IMR-90 (cell line): Measurements from ENCODE around the gene HIKESHI. TPM values are rescaled to one million over a fixed set of nuclear protein-coding genes. Genes with fewer than 3 reads are reported as not detected.

Experiments
- ATAC-seq: fragments of 200-7000 bp; cut with Tn5 transposase; 2 replicates; pipeline ENCODE4 v1.9.1; 2020; ENCODE audit warnings: low read depth, mild to moderate bottlenecking, moderate library complexity
- BruUV-seq: library from RNA; stranded (reverse); fragments of 400-500 nt; replicated peaks from 2 replicates; lab custom pipeline; 2021; lab: Mats Ljungman, UMichigan
- CTCF ChIA-PET: fragments of 300-600 bp; formaldehyde crosslinking; extraction: SDS; loops from one replicate; lab custom pipeline; 2021; ENCODE audit warnings: antibody characterized with exemption; lab: Yijun Ruan, JAX
- POLR2A ChIA-PET: fragments of 300-600 bp; sonication (Branson Sonifier 250); formaldehyde crosslinking; loops from one replicate; lab custom pipeline; 2022; ENCODE audit warnings: antibody characterized with exemption; ENCODE audit not compliant: unreplicated experiment; lab: Charles Lee
- DNase-seq: peaks from one replicate; pipeline ENCODE4 v3.0.0; 2013
- H2AFZ ChIP-seq: replicated peaks from 2 replicates; pipeline ENCODE3; 2013; ENCODE audit warnings: low read length, mild to moderate bottlenecking; ENCODE audit not compliant: poor library complexity
- H2AK5ac ChIP-seq: 2 replicates; pipeline ENCODE4 v1.6.1; 2013; ENCODE audit warnings: low read depth, low read length, inconsistent platforms
- H2AK9ac ChIP-seq: replicated peaks from 2 replicates; pipeline ENCODE3; 2013; ENCODE audit warnings: mild to moderate bottlenecking, low read depth, low read length, moderate library complexity; ENCODE audit not compliant: poor library complexity
- H2BK120ac ChIP-seq: 2 replicates; pipeline ENCODE4 v1.6.1; 2013; ENCODE audit warnings: low read depth, low read length, inconsistent platforms
- H2BK15ac ChIP-seq: 3 replicates; pipeline ENCODE4 v1.6.1; 2013; ENCODE audit warnings: low read depth, low read length, inconsistent platforms
- H2BK20ac ChIP-seq: 2 replicates; pipeline ENCODE4 v1.6.1; 2013; ENCODE audit warnings: low read depth, mild to moderate bottlenecking, inconsistent platforms, low read length, moderate library complexity
- H2BK5ac ChIP-seq: 2 replicates; pipeline ENCODE4 v1.6.1; 2013; ENCODE audit warnings: mild to moderate bottlenecking, low read depth, low read length, inconsistent platforms; ENCODE audit not compliant: poor library complexity, severe bottlenecking
- H3K14ac ChIP-seq: replicated peaks from 2 replicates; pipeline ENCODE4 v1.6.1; 2013; ENCODE audit warnings: low read depth, low read length, inconsistent platforms
- H3K18ac ChIP-seq: 2 replicates; pipeline ENCODE4 v1.6.1; 2013; ENCODE audit warnings: low read depth, low read length, control low read depth
- H3K23ac ChIP-seq: 2 replicates; pipeline ENCODE4 v1.6.1; 2013; ENCODE audit warnings: low read depth, low read length, inconsistent platforms
- H3K27ac ChIP-seq: 2 replicates; pipeline ENCODE4 v1.5.1; 2013; ENCODE audit warnings: mild to moderate bottlenecking, control low read depth, low read length; ENCODE audit not compliant: insufficient read depth
- H3K27me3 ChIP-seq: 2 replicates; pipeline ENCODE4 v1.6.1; 2013; ENCODE audit warnings: low read length; ENCODE audit not compliant: control insufficient read depth, insufficient read depth
- H3K36me3 ChIP-seq: 2 replicates; pipeline ENCODE4 v1.6.1; 2013; ENCODE audit warnings: low read length, mixed read lengths; ENCODE audit not compliant: control insufficient read depth, insufficient read depth
- H3K4ac ChIP-seq: 2 replicates; pipeline ENCODE4 v1.6.1; 2013; ENCODE audit warnings: low read depth, low read length, inconsistent platforms
- H3K4me1 ChIP-seq: 2 replicates; pipeline ENCODE4 v1.6.1; 2013; ENCODE audit warnings: low read length, mixed read lengths; ENCODE audit not compliant: control insufficient read depth, insufficient read depth
- H3K4me2 ChIP-seq: 2 replicates; pipeline ENCODE4 v1.6.1; 2013; ENCODE audit warnings: low read depth, mild to moderate bottlenecking, control low read depth, low read length, moderate library complexity
- H3K4me3 ChIP-seq: 2 replicates; pipeline ENCODE4 v1.5.1; 2013; ENCODE audit warnings: low read depth, mild to moderate bottlenecking, control low read depth, low read length, moderate library complexity; ENCODE audit not compliant: insufficient read depth
- H3K56ac ChIP-seq: 2 replicates; pipeline ENCODE4 v1.6.1; 2013; ENCODE audit warnings: low read length, inconsistent platforms; ENCODE audit not compliant: insufficient read depth; ENCODE audit errors: extremely low read depth
- H3K79me1 ChIP-seq, 2 experiments: 2 replicates each; pipeline ENCODE4 v1.6.1; 2013; ENCODE audit warnings: low read length in 2 of 2, inconsistent platforms in 1 of 2, low read depth in 1 of 2
- H3K9ac ChIP-seq: 2 replicates; pipeline ENCODE4 v1.6.1; 2013; ENCODE audit warnings: low read depth, low read length, control low read depth
- H3K9me1 ChIP-seq: 2 replicates; pipeline ENCODE4 v1.6.1; 2013; ENCODE audit warnings: low read length, inconsistent platforms; ENCODE audit not compliant: insufficient read depth
- H3K9me3 ChIP-seq: 2 replicates; pipeline ENCODE4 v1.6.1; 2013; ENCODE audit warnings: low read length; ENCODE audit not compliant: control insufficient read depth, insufficient read depth
- H4K20me1 ChIP-seq: 2 replicates; pipeline ENCODE4 v1.6.1; 2013; ENCODE audit warnings: low read length, inconsistent platforms; ENCODE audit not compliant: insufficient read depth
- H4K5ac ChIP-seq: 2 replicates; pipeline ENCODE4 v1.6.1; 2013; ENCODE audit warnings: mild to moderate bottlenecking, low read depth, low read length, control low read depth
- H4K8ac ChIP-seq, 2 experiments: 2 replicates each; pipeline ENCODE4 v1.6.1; 2013; ENCODE audit warnings: low read depth in 2 of 2, low read length in 2 of 2, control low read depth in 1 of 2, inconsistent platforms in 1 of 2
- H4K91ac ChIP-seq: 2 replicates; pipeline ENCODE4 v1.6.1; 2013; ENCODE audit warnings: low read depth, low read length, inconsistent platforms; ENCODE audit not compliant: insufficient read depth
- BHLHE40 ChIP-seq: fragments of 150-350 bp; IDR thresholded peaks from 2 replicates; pipeline ENCODE4 v1.6.1; 2016; ENCODE audit warnings: mild to moderate bottlenecking, low read depth, low read length
- CEBPB ChIP-seq: IDR thresholded peaks from 2 replicates; pipeline ENCODE4 v1.6.1; 2012; ENCODE audit warnings: low read depth, low read length, improper control_type of control experiment
- CHD1 ChIP-seq: IDR thresholded peaks from 2 replicates; pipeline ENCODE4 v1.6.1; 2012; ENCODE audit warnings: low read depth, low read length, improper control_type of control experiment
- MAZ ChIP-seq: IDR thresholded peaks from 2 replicates; pipeline ENCODE4 v1.6.1; 2012; ENCODE audit warnings: low read depth, mild to moderate bottlenecking, low read length, improper control_type of control experiment, moderate library complexity, borderline replicate concordance
- POLR2A ChIP-seq: IDR thresholded peaks from 2 replicates; pipeline ENCODE4 v1.6.1; 2012; ENCODE audit warnings: mild to moderate bottlenecking, low read depth, low read length
- whole genome bisulfite sequencing, 2 experiments: methylation state at CpG; one replicate each; pipeline versions ENCODE4 v1.1.5 to v1.1.7; 2013; ENCODE audit warnings: missing lambda C conversion rate in 2 of 2; ENCODE audit not compliant: insufficient read length in 1 of 2; ENCODE audit errors: extremely low coverage in 2 of 2; 5-methylcytosine and 5-hydroxymethylcytosine counted together
- dilution Hi-C: fragments of 300-500 bp; cut with HindIII; formaldehyde crosslinking; loops from one replicate; pipeline ENCODE4 v1.14.3; 2018; ENCODE audit warnings: low sequenced_read_pairs; ENCODE audit not compliant: unreplicated experiment
- in situ Hi-C: fragments of 300-500 bp; cut with MboI; formaldehyde crosslinking; loops from 3 replicates; pipeline ENCODE4 v1.14.3; 2019; ENCODE audit warnings: low sequenced_read_pairs, inconsistent platforms, mixed read lengths
- intact Hi-C: fragments of 100-400 bp; cut with micrococcal nuclease; formaldehyde crosslinking; loops from 2 replicates; pipeline ENCODE4 v1.10.0; 2022
- polyA plus RNA-seq, 3 experiments: library from polyadenylated mRNA; depleted of rRNA; stranded (reverse); fragments of >200 nt; gene quantifications; 2 replicates each; pipeline ENCODE4 v1.2.3, GENCODE V29; 2012; ENCODE audit warnings: low replicate concordance in 1 of 3
- total RNA-seq: library from RNA; depleted of rRNA; stranded (reverse); fragments of >200 nt; gene quantifications from 2 replicates; pipeline ENCODE4 v1.2.3, GENCODE V29; 2012
- TF ChIP-seq, protein P1 (sequence below): fragments of 150-350 bp; IDR thresholded peaks from 2 replicates; pipeline ENCODE4 v1.6.1; 2017; ENCODE audit warnings: mild to moderate bottlenecking, antibody characterized with exemption, low read length, low read depth
- TF ChIP-seq, protein P2 (sequence below): conservative IDR thresholded peaks from 2 replicates; pipeline ENCODE4 v1.5.1; 2012; ENCODE audit warnings: mild to moderate bottlenecking, low read depth, low read length, improper control_type of control experiment

Gene HIKESHI
- total and polyA plus RNA-seq, 2 of the 4 experiments (the other 2 are of a cell fraction): 49.4 to 73.5 TPM

DNA sequence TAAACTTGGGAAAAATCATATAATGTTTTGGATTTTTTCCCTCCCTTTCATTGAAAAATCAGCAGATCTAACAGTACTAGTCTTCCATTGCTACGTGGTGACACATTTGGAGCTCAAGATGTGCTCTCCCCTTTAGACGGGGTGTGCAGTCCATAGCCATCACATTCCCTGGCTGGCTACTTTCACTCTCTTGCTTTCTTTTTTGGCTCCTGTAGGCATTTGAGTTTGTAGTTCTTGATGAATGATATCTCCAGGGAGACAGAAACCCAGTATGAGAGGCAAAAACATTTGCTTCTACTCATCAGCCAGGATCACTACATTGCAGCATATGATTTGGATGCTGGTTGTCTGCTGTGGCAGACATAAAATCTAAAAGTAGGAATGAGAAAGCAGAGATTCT lies 84.7 kb downstream of the HIKESHI start:
- in situ Hi-C loops (no loop called here), dilution Hi-C loops (no loop called here), intact Hi-C loops (no loop called here)
- no CpG with 5 or more reads among the region's 2 CpGs for WGBS, 2 experiments
- Histone ChIP-seq H3K14ac (no peak overlapping the region), H4K20me1 (no peaks in the 10 kb centered on the region), H3K18ac (no peak overlapping the region), H2BK20ac (no peak overlapping the region), H2AK5ac (no peak overlapping the region), H2AK9ac (no peak overlapping the region), H3K4me1 (no peaks in the 10 kb centered on the region), H3K27ac (no peak overlapping the region), H3K4me3 (no peak overlapping the region), H3K4me2 (no peak overlapping the region), H4K5ac (no peak overlapping the region), H2BK15ac (no peak overlapping the region), H4K8ac (no peak overlapping the region), H3K27me3 (no peaks in the 10 kb centered on the region), H2BK120ac (no peak overlapping the region), H2AFZ (no peak overlapping the region), H3K23ac (peak overlapping the region; percentile 60; the same call in 1 of the 2 replicates), H3K79me1 (no peaks in the 10 kb centered on the region), H3K9me3 (no peaks in the 10 kb centered on the region), H3K56ac (no peak overlapping the region), H3K9me1 (no peaks in the 10 kb centered on the region), H3K4ac (no peak overlapping the region), H4K91ac (no peak overlapping the region), H3K9ac (no peak overlapping the region), H3K36me3 (no peaks in the 10 kb centered on the region), H2BK5ac (no peak overlapping the region)
- peak; percentile 8 for DNase-seq
- TF ChIP-seq BHLHE40: no peak
- TF ChIP-seq, protein P1, sequence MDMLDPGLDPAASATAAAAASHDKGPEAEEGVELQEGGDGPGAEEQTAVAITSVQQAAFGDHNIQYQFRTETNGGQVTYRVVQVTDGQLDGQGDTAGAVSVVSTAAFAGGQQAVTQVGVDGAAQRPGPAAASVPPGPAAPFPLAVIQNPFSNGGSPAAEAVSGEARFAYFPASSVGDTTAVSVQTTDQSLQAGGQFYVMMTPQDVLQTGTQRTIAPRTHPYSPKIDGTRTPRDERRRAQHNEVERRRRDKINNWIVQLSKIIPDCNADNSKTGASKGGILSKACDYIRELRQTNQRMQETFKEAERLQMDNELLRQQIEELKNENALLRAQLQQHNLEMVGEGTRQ: no peak
- TF ChIP-seq MAZ: no peak
- no peak for TF ChIP-seq CEBPB
- TF ChIP-seq, protein P2, sequence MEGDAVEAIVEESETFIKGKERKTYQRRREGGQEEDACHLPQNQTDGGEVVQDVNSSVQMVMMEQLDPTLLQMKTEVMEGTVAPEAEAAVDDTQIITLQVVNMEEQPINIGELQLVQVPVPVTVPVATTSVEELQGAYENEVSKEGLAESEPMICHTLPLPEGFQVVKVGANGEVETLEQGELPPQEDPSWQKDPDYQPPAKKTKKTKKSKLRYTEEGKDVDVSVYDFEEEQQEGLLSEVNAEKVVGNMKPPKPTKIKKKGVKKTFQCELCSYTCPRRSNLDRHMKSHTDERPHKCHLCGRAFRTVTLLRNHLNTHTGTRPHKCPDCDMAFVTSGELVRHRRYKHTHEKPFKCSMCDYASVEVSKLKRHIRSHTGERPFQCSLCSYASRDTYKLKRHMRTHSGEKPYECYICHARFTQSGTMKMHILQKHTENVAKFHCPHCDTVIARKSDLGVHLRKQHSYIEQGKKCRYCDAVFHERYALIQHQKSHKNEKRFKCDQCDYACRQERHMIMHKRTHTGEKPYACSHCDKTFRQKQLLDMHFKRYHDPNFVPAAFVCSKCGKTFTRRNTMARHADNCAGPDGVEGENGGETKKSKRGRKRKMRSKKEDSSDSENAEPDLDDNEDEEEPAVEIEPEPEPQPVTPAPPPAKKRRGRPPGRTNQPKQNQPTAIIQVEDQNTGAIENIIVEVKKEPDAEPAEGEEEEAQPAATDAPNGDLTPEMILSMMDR: no peak
- TF ChIP-seq POLR2A: no peak
- TF ChIP-seq CHD1: no peak
- ChIA-PET CTCF (interaction anchor here (0.7 kb wide), 1 partner anchor 35 kb away, joined by 3 read pairs; no protein-coding TSS in a partner anchor), POLR2A (no interaction called here)
- peak; percentile 40 for ATAC-seq
- BruUV-seq: no TSS peak
